Activated T-cell treated with anti-CD3 and anti-CD28 coated beads for 1 hour (primary cell): Measurements from ENCODE around the gene EMP1.

Experiments used
- DNase-seq: peaks from one replicate; pipeline ENCODE4 v3.0.0-alpha.2; 2020; ENCODE audit warnings: low read depth

The EMP1 gene

GRCh38 chr12:13173012-13173932 lies 23.3 kb upstream of the EMP1 start:
- DNase-seq, result no peak

- DNase-seq, result no peak
Observed at GRCh38 chr12:13175499-13175898, 21.0 kb upstream of the EMP1 start.

- DNase-seq, result no peak
Observed at GRCh38 chr12:13176256-13176655, 20.3 kb upstream of the EMP1 start.

GRCh38 chr12:13177373-13177772 lies 19.2 kb upstream of the EMP1 start:
- DNase-seq, result no peak

GRCh38 chr12:13177906-13178305 lies 18.6 kb upstream of the EMP1 start:
- DNase-seq, result no peak

GRCh38 chr12:13178568-13179210 lies 17.8 kb upstream of the EMP1 start:
- no peak for DNase-seq

GRCh38 chr12:13179211-13180074 lies 17.1 kb upstream of the EMP1 start:
- DNase-seq, result peak; percentile 51

GRCh38 chr12:13181375-13182070 lies 15.0 kb upstream of the EMP1 start:
- DNase-seq, result no peak

GRCh38 chr12:13182881-13183280 lies 13.6 kb upstream of the EMP1 start:
- DNase-seq, result no peak

- DNase-seq, result no peak
Observed at GRCh38 chr12:13183620-13184019, 12.9 kb upstream of the EMP1 start.

GRCh38 chr12:13186302-13186701 lies 10.2 kb upstream of the EMP1 start:
- DNase-seq, result no peak

- DNase-seq, result no peak
Observed at GRCh38 chr12:13187399-13187798, 9.1 kb upstream of the EMP1 start.

- no peak for DNase-seq
Observed at GRCh38 chr12:13189264-13189663, 7.3 kb upstream of the EMP1 start.

GRCh38 chr12:13190275-13190674 lies 6.3 kb upstream of the EMP1 start:
- DNase-seq, result no peak

GRCh38 chr12:13192719-13193118 lies 3.8 kb upstream of the EMP1 start:
- no peak for DNase-seq

GRCh38 chr12:13193505-13194231 lies 2.9 kb upstream of the EMP1 start:
- no peak for DNase-seq

GRCh38 chr12:13194401-13195110 lies 2.0 kb upstream of the EMP1 start:
- no peak for DNase-seq

- DNase-seq, result no peak
Observed at GRCh38 chr12:13195250-13195649, 1.3 kb upstream of the EMP1 start.

GRCh38 chr12:13195785-13196129 lies 769 bp upstream of the EMP1 start:
- no peak for DNase-seq

GRCh38 chr12:13197032-13197431 lies 506 bp downstream of the EMP1 start:
- DNase-seq, result no peak
